Keratinocyte (primary cell): ENCODE measurements around the gene PRELP.

Experiments used
- CTCF ChIP-seq, 3 experiments: IDR thresholded peaks in 1 of 3; conservative IDR thresholded peaks in 1 of 3; optimal IDR thresholded peaks in 1 of 3; 2 replicates in 2 of 3; 3 replicates in 1 of 3; pipeline versions ENCODE3 to v1.5.1; 2011; ENCODE audit warnings: low read length in 3 of 3, mild to moderate bottlenecking in 3 of 3, moderate library complexity in 2 of 3, control low read depth in 1 of 3, inconsistent platforms in 1 of 3; ENCODE audit not compliant: insufficient read depth in 2 of 3; ENCODE audit errors: extremely low read depth in 1 of 3
- EZH2 ChIP-seq: IDR thresholded peaks from one replicate; pipeline ENCODE4 v1.6.1; 2012; ENCODE audit warnings: inconsistent platforms, mild to moderate bottlenecking, low read length, moderate library complexity

GRCh38 chr1:203448521-203449061 is 27.0 kb upstream of the PRELP start:
- no peak for TF ChIP-seq CTCF (optimal IDR thresholded peaks at IDR 0.05 in 1 of 3, IDR thresholded peaks at IDR 0.05 in 1 of 3, conservative IDR thresholded peaks at IDR 0.05 in 1 of 3; ENCODE audit: extremely low read depth in 1 of 3, insufficient read depth in 2 of 3, low read length in 3 of 3)
- no peak for TF ChIP-seq EZH2
